IMR-90 (cell line): ENCODE measurements around the gene RELCH. TPM values are rescaled to one million over a fixed set of nuclear protein-coding genes. Genes with fewer than 3 reads are reported as not detected.

Source experiments
- ATAC-seq: fragments of 200-7000 bp; cut with Tn5 transposase; 2 replicates; pipeline ENCODE4 v1.9.1; 2020; ENCODE audit warnings: low read depth, mild to moderate bottlenecking, moderate library complexity
- BruUV-seq: library from RNA; stranded (reverse); fragments of 400-500 nt; replicated peaks from 2 replicates; lab custom pipeline; 2021; lab: Mats Ljungman, UMichigan
- CTCF ChIA-PET: fragments of 300-600 bp; formaldehyde crosslinking; extraction: SDS; loops from one replicate; lab custom pipeline; 2021; ENCODE audit warnings: antibody characterized with exemption; lab: Yijun Ruan, JAX
- POLR2A ChIA-PET: fragments of 300-600 bp; sonication (Branson Sonifier 250); formaldehyde crosslinking; loops from one replicate; lab custom pipeline; 2022; ENCODE audit warnings: antibody characterized with exemption; ENCODE audit not compliant: unreplicated experiment; lab: Charles Lee
- DNase-seq: peaks from one replicate; pipeline ENCODE4 v3.0.0; 2013
- H2AFZ ChIP-seq: replicated peaks from 2 replicates; pipeline ENCODE3; 2013; ENCODE audit warnings: low read length, mild to moderate bottlenecking; ENCODE audit not compliant: poor library complexity
- H2AK5ac ChIP-seq: 2 replicates; pipeline ENCODE4 v1.6.1; 2013; ENCODE audit warnings: low read depth, low read length, inconsistent platforms
- H2AK9ac ChIP-seq: replicated peaks from 2 replicates; pipeline ENCODE3; 2013; ENCODE audit warnings: mild to moderate bottlenecking, low read depth, low read length, moderate library complexity; ENCODE audit not compliant: poor library complexity
- H2BK120ac ChIP-seq: 2 replicates; pipeline ENCODE4 v1.6.1; 2013; ENCODE audit warnings: low read depth, low read length, inconsistent platforms
- H2BK15ac ChIP-seq: 3 replicates; pipeline ENCODE4 v1.6.1; 2013; ENCODE audit warnings: low read depth, low read length, inconsistent platforms
- H2BK20ac ChIP-seq: 2 replicates; pipeline ENCODE4 v1.6.1; 2013; ENCODE audit warnings: low read depth, mild to moderate bottlenecking, inconsistent platforms, low read length, moderate library complexity
- H2BK5ac ChIP-seq: 2 replicates; pipeline ENCODE4 v1.6.1; 2013; ENCODE audit warnings: mild to moderate bottlenecking, low read depth, low read length, inconsistent platforms; ENCODE audit not compliant: poor library complexity, severe bottlenecking
- H3K14ac ChIP-seq: replicated peaks from 2 replicates; pipeline ENCODE4 v1.6.1; 2013; ENCODE audit warnings: low read depth, low read length, inconsistent platforms
- H3K18ac ChIP-seq: 2 replicates; pipeline ENCODE4 v1.6.1; 2013; ENCODE audit warnings: low read depth, low read length, control low read depth
- H3K23ac ChIP-seq: 2 replicates; pipeline ENCODE4 v1.6.1; 2013; ENCODE audit warnings: low read depth, low read length, inconsistent platforms
- H3K27ac ChIP-seq: 2 replicates; pipeline ENCODE4 v1.5.1; 2013; ENCODE audit warnings: mild to moderate bottlenecking, control low read depth, low read length; ENCODE audit not compliant: insufficient read depth
- H3K27me3 ChIP-seq: 2 replicates; pipeline ENCODE4 v1.6.1; 2013; ENCODE audit warnings: low read length; ENCODE audit not compliant: control insufficient read depth, insufficient read depth
- H3K36me3 ChIP-seq: 2 replicates; pipeline ENCODE4 v1.6.1; 2013; ENCODE audit warnings: low read length, mixed read lengths; ENCODE audit not compliant: control insufficient read depth, insufficient read depth
- H3K4ac ChIP-seq: 2 replicates; pipeline ENCODE4 v1.6.1; 2013; ENCODE audit warnings: low read depth, low read length, inconsistent platforms
- H3K4me1 ChIP-seq: 2 replicates; pipeline ENCODE4 v1.6.1; 2013; ENCODE audit warnings: low read length, mixed read lengths; ENCODE audit not compliant: control insufficient read depth, insufficient read depth
- H3K4me2 ChIP-seq: 2 replicates; pipeline ENCODE4 v1.6.1; 2013; ENCODE audit warnings: low read depth, mild to moderate bottlenecking, control low read depth, low read length, moderate library complexity
- H3K4me3 ChIP-seq: 2 replicates; pipeline ENCODE4 v1.5.1; 2013; ENCODE audit warnings: low read depth, mild to moderate bottlenecking, control low read depth, low read length, moderate library complexity; ENCODE audit not compliant: insufficient read depth
- H3K56ac ChIP-seq: 2 replicates; pipeline ENCODE4 v1.6.1; 2013; ENCODE audit warnings: low read length, inconsistent platforms; ENCODE audit not compliant: insufficient read depth; ENCODE audit errors: extremely low read depth
- H3K79me1 ChIP-seq, 2 experiments: 2 replicates each; pipeline ENCODE4 v1.6.1; 2013; ENCODE audit warnings: low read length in 2 of 2, inconsistent platforms in 1 of 2, low read depth in 1 of 2
- H3K9ac ChIP-seq: 2 replicates; pipeline ENCODE4 v1.6.1; 2013; ENCODE audit warnings: low read depth, low read length, control low read depth
- H3K9me1 ChIP-seq: 2 replicates; pipeline ENCODE4 v1.6.1; 2013; ENCODE audit warnings: low read length, inconsistent platforms; ENCODE audit not compliant: insufficient read depth
- H3K9me3 ChIP-seq: 2 replicates; pipeline ENCODE4 v1.6.1; 2013; ENCODE audit warnings: low read length; ENCODE audit not compliant: control insufficient read depth, insufficient read depth
- H4K20me1 ChIP-seq: 2 replicates; pipeline ENCODE4 v1.6.1; 2013; ENCODE audit warnings: low read length, inconsistent platforms; ENCODE audit not compliant: insufficient read depth
- H4K5ac ChIP-seq: 2 replicates; pipeline ENCODE4 v1.6.1; 2013; ENCODE audit warnings: mild to moderate bottlenecking, low read depth, low read length, control low read depth
- H4K8ac ChIP-seq, 2 experiments: 2 replicates each; pipeline ENCODE4 v1.6.1; 2013; ENCODE audit warnings: low read depth in 2 of 2, low read length in 2 of 2, control low read depth in 1 of 2, inconsistent platforms in 1 of 2
- H4K91ac ChIP-seq: 2 replicates; pipeline ENCODE4 v1.6.1; 2013; ENCODE audit warnings: low read depth, low read length, inconsistent platforms; ENCODE audit not compliant: insufficient read depth
- BHLHE40 ChIP-seq: fragments of 150-350 bp; IDR thresholded peaks from 2 replicates; pipeline ENCODE4 v1.6.1; 2016; ENCODE audit warnings: mild to moderate bottlenecking, low read depth, low read length
- CHD1 ChIP-seq: IDR thresholded peaks from 2 replicates; pipeline ENCODE4 v1.6.1; 2012; ENCODE audit warnings: low read depth, low read length, improper control_type of control experiment
- CTCF ChIP-seq: conservative IDR thresholded peaks from 2 replicates; pipeline ENCODE4 v1.5.1; 2012; ENCODE audit warnings: mild to moderate bottlenecking, low read depth, low read length, improper control_type of control experiment
- FOS ChIP-seq: fragments of 150-350 bp; IDR thresholded peaks from 2 replicates; pipeline ENCODE4 v1.6.1; 2016; ENCODE audit warnings: low read depth, low read length
- RCOR1 ChIP-seq: IDR thresholded peaks from 2 replicates; pipeline ENCODE4 v1.6.1; 2012; ENCODE audit warnings: mild to moderate bottlenecking, low read length, improper control_type of control experiment; ENCODE audit not compliant: insufficient replicate concordance
- RFX5 ChIP-seq: IDR thresholded peaks from 2 replicates; pipeline ENCODE4 v1.8.0; 2012; ENCODE audit warnings: low read depth, mild to moderate bottlenecking, low read length, moderate library complexity
- SMC3 ChIP-seq: fragments of 150-350 bp; IDR thresholded peaks from 2 replicates; pipeline ENCODE4 v1.6.1; 2016; ENCODE audit warnings: low read depth, mild to moderate bottlenecking, antibody characterized with exemption, low read length, moderate library complexity
- USF2 ChIP-seq: fragments of 150-350 bp; IDR thresholded peaks from 2 replicates; pipeline ENCODE4 v1.6.1; 2017; ENCODE audit warnings: mild to moderate bottlenecking, antibody characterized with exemption, low read length, low read depth
- WGBS, 2 experiments: methylation state at CpG; one replicate each; pipeline versions ENCODE4 v1.1.5 to v1.1.7; 2013; ENCODE audit warnings: missing lambda C conversion rate in 2 of 2; ENCODE audit not compliant: insufficient read length in 1 of 2; ENCODE audit errors: extremely low coverage in 2 of 2; 5-methylcytosine and 5-hydroxymethylcytosine counted together
- dilution Hi-C: fragments of 300-500 bp; cut with HindIII; formaldehyde crosslinking; loops from one replicate; pipeline ENCODE4 v1.14.3; 2018; ENCODE audit warnings: low sequenced_read_pairs; ENCODE audit not compliant: unreplicated experiment
- in situ Hi-C: fragments of 300-500 bp; cut with MboI; formaldehyde crosslinking; loops from 3 replicates; pipeline ENCODE4 v1.14.3; 2019; ENCODE audit warnings: low sequenced_read_pairs, inconsistent platforms, mixed read lengths
- intact Hi-C: fragments of 100-400 bp; cut with micrococcal nuclease; formaldehyde crosslinking; loops from 2 replicates; pipeline ENCODE4 v1.10.0; 2022
- polyA plus RNA-seq, 3 experiments: library from polyadenylated mRNA; depleted of rRNA; stranded (reverse); fragments of >200 nt; gene quantifications; 2 replicates each; pipeline ENCODE4 v1.2.3, GENCODE V29; 2012; ENCODE audit warnings: low replicate concordance in 1 of 3
- total RNA-seq: library from RNA; depleted of rRNA; stranded (reverse); fragments of >200 nt; gene quantifications from 2 replicates; pipeline ENCODE4 v1.2.3, GENCODE V29; 2012
- TF ChIP-seq, protein P1 (sequence below): fragments of 150-350 bp; IDR thresholded peaks from 2 replicates; pipeline ENCODE4 v1.6.1; 2016; ENCODE audit warnings: low read depth, mild to moderate bottlenecking, low read length, moderate library complexity, borderline replicate concordance

RELCH gene
- total and polyA plus RNA-seq, 2 of the 4 experiments (the other 2 are of a cell fraction) = 14.4 to 52.5 TPM

GRCh38 chr18:62196079-62196478, 9.0 kb downstream of the RELCH start:
- POLR2A ChIA-PET = no interaction called here
- dilution Hi-C loops = no loop called here
- H2BK5ac ChIP-seq = no peak overlapping the region
- CTCF ChIA-PET = no interaction called here
- intact Hi-C loops = no loop called here
- no peaks in the 10 kb centered on the region; the same call in 1 of the 2 replicates for H3K9me3 ChIP-seq
- DNase-seq (no peak), ATAC-seq (no peak)
- no peak overlapping the region for H3K56ac ChIP-seq
- 100% methylated on average over 3 of the region's 7 CpGs; no CpG with 5 or more reads in 1 of the 2 experiments for WGBS, 2 experiments
- H3K4me1 ChIP-seq = peaks cover 2% of the 10 kb centered on the region; the same call in 1 of the 2 replicates
- no peak overlapping the region for H2BK15ac ChIP-seq
- no peak overlapping the region for H2AK5ac ChIP-seq
- no peak overlapping the region for H2BK20ac ChIP-seq
- no TSS peak for BruUV-seq
- H3K27ac ChIP-seq = no peak overlapping the region
- H2AFZ ChIP-seq = no peak overlapping the region
- no peak overlapping the region for H3K9ac ChIP-seq
- no peaks in the 10 kb centered on the region for H3K36me3 ChIP-seq
- no peak overlapping the region for H3K4me3 ChIP-seq
- no peak overlapping the region for H3K18ac ChIP-seq
- in situ Hi-C loops = loop anchor here (25.0 kb wide), 2 partner anchors 516 to 791 kb away; partner anchors contain the start of gene PHLPP1
- H3K9me1 ChIP-seq = no peaks in the 10 kb centered on the region; the same call in 1 of the 2 replicates
- H4K5ac ChIP-seq = no peak overlapping the region
- peaks cover 31 to 44% of the 10 kb centered on the region in 2 experiments for H3K79me1 ChIP-seq
- no peak overlapping the region for H3K4me2 ChIP-seq
- H3K14ac ChIP-seq = no peak overlapping the region
- H4K20me1 ChIP-seq = peaks cover 35% of the 10 kb centered on the region
- no peak overlapping the region for H4K8ac ChIP-seq
- H3K4ac ChIP-seq = no peak overlapping the region
- H2AK9ac ChIP-seq = no peak overlapping the region
- no peak overlapping the region for H4K91ac ChIP-seq
- H2BK120ac ChIP-seq = no peak overlapping the region
- no peak overlapping the region for H3K23ac ChIP-seq
- TF ChIP-seq FOS (no peak), RCOR1 (no peak), CTCF (no peak), CHD1 (no peak), BHLHE40 (no peak), USF2 (no peak), SMC3 (no peak), RFX5 (no peak)
- TF ChIP-seq, protein P1, sequence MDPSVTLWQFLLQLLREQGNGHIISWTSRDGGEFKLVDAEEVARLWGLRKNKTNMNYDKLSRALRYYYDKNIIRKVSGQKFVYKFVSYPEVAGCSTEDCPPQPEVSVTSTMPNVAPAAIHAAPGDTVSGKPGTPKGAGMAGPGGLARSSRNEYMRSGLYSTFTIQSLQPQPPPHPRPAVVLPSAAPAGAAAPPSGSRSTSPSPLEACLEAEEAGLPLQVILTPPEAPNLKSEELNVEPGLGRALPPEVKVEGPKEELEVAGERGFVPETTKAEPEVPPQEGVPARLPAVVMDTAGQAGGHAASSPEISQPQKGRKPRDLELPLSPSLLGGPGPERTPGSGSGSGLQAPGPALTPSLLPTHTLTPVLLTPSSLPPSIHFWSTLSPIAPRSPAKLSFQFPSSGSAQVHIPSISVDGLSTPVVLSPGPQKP = no peak
- no peaks in the 10 kb centered on the region for H3K27me3 ChIP-seq
